Thymus (tissue), 11 donors: ENCODE data around the gene CUX1. TPM values are rescaled to one million over a fixed set of nuclear protein-coding genes. Genes with fewer than 3 reads are reported as not detected.
"Not testable (repeated sequence)": the region's sequence is repeated elsewhere in the genome, so short reads cannot be mapped to it uniquely, and the experiment has no call there.

ENCODE experiments used
- DNase-seq, 9 donors: peaks; one replicate each; pipeline ENCODE4 v3.0.0-alpha.2; 2013; ENCODE audit warnings: low spot score in 9 of 9, low read depth in 6 of 9, missing footprints in 1 of 9
- H3K27ac ChIP-seq, 2 donors: one replicate each; pipeline ENCODE4 v1.5.1; 2013; ENCODE audit warnings: control low read depth in 1 of 2, low read depth in 1 of 2, low read length in 1 of 2, mild to moderate bottlenecking in 1 of 2, moderate library complexity in 1 of 2
- H3K27me3 ChIP-seq, 2 donors: one replicate each; pipeline ENCODE4 v1.5.1; 2013; ENCODE audit warnings: low read length in 1 of 2; ENCODE audit not compliant: control insufficient read depth in 2 of 2, insufficient read depth in 1 of 2
- H3K36me3 ChIP-seq, 2 donors: one replicate each; pipeline ENCODE4 v1.5.1; 2013; ENCODE audit warnings: low read length in 1 of 2, mild to moderate bottlenecking in 1 of 2, moderate library complexity in 1 of 2; ENCODE audit not compliant: control insufficient read depth in 2 of 2, insufficient read depth in 2 of 2
- H3K4me1 ChIP-seq, 2 donors: one replicate each; pipeline ENCODE4 v1.5.1; 2013; ENCODE audit warnings: low read length in 2 of 2; ENCODE audit not compliant: control insufficient read depth in 2 of 2, insufficient read depth in 2 of 2
- H3K4me3 ChIP-seq, 2 donors: one replicate each; pipeline ENCODE4 v1.5.1; 2013; ENCODE audit warnings: low read length in 2 of 2, control low read depth in 1 of 2, mild to moderate bottlenecking in 1 of 2
- H3K9me3 ChIP-seq, 2 donors: one replicate each; pipeline ENCODE4 v1.5.1; 2013; ENCODE audit warnings: low read length in 1 of 2, mild to moderate bottlenecking in 1 of 2; ENCODE audit not compliant: control insufficient read depth in 2 of 2, insufficient read depth in 1 of 2
- WGBS: extraction: QIAGEN DNeasy Blood & Tissue Kit; methylation state at CpG from one replicate; pipeline ENCODE4 v1.1.7; 2013; 5-methylcytosine and 5-hydroxymethylcytosine counted together
- polyA plus RNA-seq: library from polyadenylated mRNA; stranded (reverse); fragments of 200-250 nt; gene quantifications from one replicate; pipeline ENCODE4 v1.2.3, GENCODE V29; 2013
- total RNA-seq: library from RNA; stranded (reverse); fragments of 120-200 nt; gene quantifications from one replicate; pipeline ENCODE4 v1.2.4, GENCODE V29; 2013
- donor health status: healthy.

CUX1 gene
- total and polyA plus RNA-seq, 2 donors, result 27.8 to 35.0 TPM

DNA sequence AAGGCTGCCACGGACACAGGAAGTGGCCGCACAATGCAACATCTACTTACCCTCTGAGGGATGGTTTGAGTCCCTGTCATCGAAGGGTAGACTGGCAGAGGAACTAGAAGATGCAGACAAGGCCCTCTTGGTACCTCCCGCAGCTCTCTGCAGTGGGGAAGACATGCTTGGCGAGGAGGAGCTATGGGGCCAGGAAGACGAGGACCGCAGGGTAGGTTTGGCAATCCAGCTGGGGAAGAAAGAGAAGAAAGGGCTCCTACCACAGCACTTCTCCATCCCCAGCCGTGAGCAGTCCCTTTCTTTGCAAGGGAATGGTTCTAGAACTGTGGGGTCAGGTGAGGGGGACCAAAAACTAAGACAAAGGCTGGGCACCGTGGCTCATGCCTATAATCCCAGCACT is 511.9 kb downstream of the CUX1 start:
- H3K36me3 ChIP-seq, H3K27me3 ChIP-seq, H3K27ac ChIP-seq, H3K4me3 ChIP-seq, H3K4me1 ChIP-seq, H3K9me3 ChIP-seq, DNase-seq: not testable (repeated sequence)
- 87% methylated on average over 8 of the region's 9 CpGs for WGBS

- H3K36me3 ChIP-seq, H3K27ac ChIP-seq, H3K4me3 ChIP-seq, H3K4me1 ChIP-seq, H3K9me3 ChIP-seq, DNase-seq, H3K27me3 ChIP-seq: not testable (repeated sequence)
- WGBS, result 94% methylated on average over 8 of the region's 8 CpGs
Measured at GRCh38 chr7:102330666-102331460, 513.4 kb downstream of the CUX1 start.

Other genes starting within 250 kb of the CUX1 start
- not detected for gene MYL10, start 188.3 kb upstream of the CUX1 start, total RNA-seq
- 0.32 TPM for gene MYL10, start 188.3 kb upstream of the CUX1 start, polyA plus RNA-seq